Measurements from ENCODE around the gene SEPTIN11.

SEPTIN11 gene

GRCh38 chr4:76949276-76950051 lies at the start of gene SEPTIN11:
TSS of gene SEPTIN11 (plus strand) at chr4:76949752. CDS start at chr4:76949904, 152 bp downstream.
- DNase-seq, result peak; percentile 83

GRCh38 chr4:76902233-76902890 lies 47.2 kb upstream of the SEPTIN11 start:
- no peak for DNase-seq

- no peak for DNase-seq
Observed at GRCh38 chr4:76904646-76905190, 44.8 kb upstream of the SEPTIN11 start.

- DNase-seq, result no peak
Observed at GRCh38 chr4:76905521-76905920, 44.0 kb upstream of the SEPTIN11 start.

GRCh38 chr4:76909711-76910110 lies 39.8 kb upstream of the SEPTIN11 start:
- no peak for DNase-seq

- DNase-seq, result no peak
Observed at GRCh38 chr4:76920715-76921114, 28.8 kb upstream of the SEPTIN11 start.

- DNase-seq, result no peak
Observed at GRCh38 chr4:76923619-76924357, 25.8 kb upstream of the SEPTIN11 start.

GRCh38 chr4:76926841-76927240 lies 22.7 kb upstream of the SEPTIN11 start:
- no peak for DNase-seq

- no peak for DNase-seq
Observed at GRCh38 chr4:76930685-76931084, 18.9 kb upstream of the SEPTIN11 start.

- no peak for DNase-seq
Observed at GRCh38 chr4:76931087-76931486, 18.5 kb upstream of the SEPTIN11 start.

GRCh38 chr4:76931576-76932276 lies 17.8 kb upstream of the SEPTIN11 start:
- DNase-seq, result no peak

- DNase-seq, result no peak
Observed at GRCh38 chr4:76939184-76939583, 10.4 kb upstream of the SEPTIN11 start.

GRCh38 chr4:76943129-76943620 lies 6.4 kb upstream of the SEPTIN11 start:
- no peak for DNase-seq

GRCh38 chr4:76943790-76944189 lies 5.8 kb upstream of the SEPTIN11 start:
- no peak for DNase-seq

GRCh38 chr4:76947369-76947768 lies 2.2 kb upstream of the SEPTIN11 start:
- DNase-seq, result no peak

- DNase-seq, result peak; percentile 56
Observed at GRCh38 chr4:76948443-76949275, 893 bp upstream of the SEPTIN11 start.

GRCh38 chr4:76950052-76950955 lies 752 bp downstream of the SEPTIN11 start:
- DNase-seq, result peak; percentile 33

GRCh38 chr4:76950956-76951671 lies 1.6 kb downstream of the SEPTIN11 start:
- DNase-seq, result no peak

GRCh38 chr4:76951672-76952010 lies 2.1 kb downstream of the SEPTIN11 start:
- DNase-seq, result no peak

GRCh38 chr4:76952071-76952470 lies 2.5 kb downstream of the SEPTIN11 start:
- DNase-seq, result no peak
